CD14-positive monocyte (primary cell): ENCODE data around the gene RASA4. TPM values are rescaled to one million over a fixed set of nuclear protein-coding genes. Genes with fewer than 3 reads are reported as not detected.
"Not testable (repeated sequence)": the region's sequence is repeated elsewhere in the genome, so short reads cannot be mapped to it uniquely, and the experiment has no call there.

Experiments used
- DNase-seq, 3 donors: peaks; one replicate each; pipeline ENCODE4 v3.0.0-alpha.2; 2011 to 2022
- H2AFZ ChIP-seq: 2 replicates; pipeline ENCODE4 v1.6.0; 2012; ENCODE audit warnings: mild to moderate bottlenecking, low read depth, low read length, inconsistent platforms; ENCODE audit not compliant: insufficient read depth, poor library complexity, severe bottlenecking
- H3K27ac ChIP-seq, 2 donors: 1 replicate in 1 of 2; 2 replicates in 1 of 2; pipeline ENCODE4 v1.5.1; 2012 to 2013; ENCODE audit warnings: low read length in 2 of 2, control low read depth in 1 of 2, inconsistent platforms in 1 of 2, low read depth in 1 of 2, mild to moderate bottlenecking in 1 of 2
- H3K27me3 ChIP-seq, 2 donors: one replicate each; pipeline versions ENCODE4 v1.6.0 to v1.6.1; 2011 to 2013; ENCODE audit warnings: low read length in 2 of 2; ENCODE audit not compliant: control insufficient read depth in 2 of 2, insufficient read depth in 2 of 2
- H3K36me3 ChIP-seq, 2 donors: replicated peaks in 1 of 2; 1 replicate in 1 of 2; 2 replicates in 1 of 2; pipeline versions ENCODE4 v1.5.1 to v1.6.1; 2012 to 2013; ENCODE audit warnings: low read length in 2 of 2, control low read depth in 1 of 2, inconsistent platforms in 1 of 2, mild to moderate bottlenecking in 1 of 2; ENCODE audit not compliant: insufficient read depth in 2 of 2, control insufficient read depth in 1 of 2
- H3K4me1 ChIP-seq, 2 donors: 1 replicate in 1 of 2; 2 replicates in 1 of 2; pipeline versions ENCODE4 v1.5.1 to v1.6.1; 2012 to 2013; ENCODE audit warnings: low read length in 2 of 2, control low read depth in 1 of 2, inconsistent platforms in 1 of 2, mild to moderate bottlenecking in 1 of 2, moderate library complexity in 1 of 2; ENCODE audit not compliant: insufficient read depth in 2 of 2, control insufficient read depth in 1 of 2
- H3K4me2 ChIP-seq: replicated peaks from 2 replicates; pipeline ENCODE3; 2012; ENCODE audit warnings: low read length, moderate library complexity, mild to moderate bottlenecking; ENCODE audit not compliant: poor library complexity, severe bottlenecking; ENCODE audit errors: extremely low read depth
- H3K4me3 ChIP-seq, 3 experiments: fragments of 200-600 bp in 1 of 3; sonication (generic) in 1 of 3; replicated peaks in 1 of 3; 1 replicate in 2 of 3; 2 replicates in 1 of 3; pipeline ENCODE4 v1.5.1; 2011 to 2013; ENCODE audit warnings: low read length in 3 of 3, mild to moderate bottlenecking in 3 of 3, control low read depth in 2 of 3, low read depth in 2 of 3, inconsistent platforms in 1 of 3, moderate library complexity in 1 of 3
- H3K79me2 ChIP-seq: 2 replicates; pipeline ENCODE4 v1.6.0; 2012; ENCODE audit warnings: mild to moderate bottlenecking, control low read depth, inconsistent platforms, low read length, moderate library complexity; ENCODE audit not compliant: insufficient read depth
- H3K9ac ChIP-seq: 2 replicates; pipeline ENCODE4 v1.6.0; 2017; ENCODE audit warnings: low read length, mild to moderate bottlenecking; ENCODE audit not compliant: insufficient read depth, poor library complexity, severe bottlenecking
- H3K9me3 ChIP-seq, 2 donors: replicated peaks in 1 of 2; 1 replicate in 1 of 2; 2 replicates in 1 of 2; pipeline versions ENCODE4 v1.5.1 to v1.6.1; 2012 to 2013; ENCODE audit warnings: low read length in 2 of 2, control low read depth in 1 of 2; ENCODE audit not compliant: control insufficient read depth in 1 of 2, insufficient read depth in 1 of 2
- H4K20me1 ChIP-seq: 2 replicates; pipeline ENCODE4 v1.6.0; 2012; ENCODE audit warnings: mild to moderate bottlenecking, low read length, control low read depth, moderate library complexity; ENCODE audit not compliant: insufficient read depth
- H3K27ac Mint-ChIP-seq, 7 donors: one replicate each; pipeline ENCODE4 v1.8.0; 2020; ENCODE audit warnings: mild to moderate bottlenecking in 7 of 7, mixed read lengths in 7 of 7, moderate library complexity in 6 of 7, inconsistent platforms in 2 of 7
- H3K27me3 Mint-ChIP-seq, 3 donors: one replicate each; pipeline ENCODE4 v1.8.0; 2021 to 2022; ENCODE audit warnings: low read depth in 3 of 3, mild to moderate bottlenecking in 3 of 3, mixed read lengths in 3 of 3, moderate library complexity in 3 of 3, inconsistent platforms in 1 of 3
- H3K36me3 Mint-ChIP-seq, 2 donors: one replicate each; pipeline ENCODE4 v1.8.0; 2020; ENCODE audit warnings: mixed read lengths in 2 of 2, inconsistent platforms in 1 of 2, mild to moderate bottlenecking in 1 of 2
- H3K4me1 Mint-ChIP-seq: one replicate; pipeline ENCODE4 v1.8.0; 2020; ENCODE audit warnings: mild to moderate bottlenecking, mixed read lengths
- H3K4me3 Mint-ChIP-seq, 2 donors: one replicate each; pipeline ENCODE4 v1.8.0; 2020; ENCODE audit warnings: mild to moderate bottlenecking in 2 of 2, mixed read lengths in 2 of 2, moderate library complexity in 1 of 2
- H3K9me3 Mint-ChIP-seq, 7 donors: one replicate each; pipeline ENCODE4 v1.8.0; 2020 to 2022; ENCODE audit warnings: mixed read lengths in 7 of 7, mild to moderate bottlenecking in 6 of 7, moderate library complexity in 6 of 7, inconsistent platforms in 2 of 7
- WGBS: methylation state at CpG from one replicate; pipeline ENCODE4 v1.1.5; 2013; ENCODE audit warnings: missing lambda C conversion rate; ENCODE audit not compliant: insufficient coverage; 5-methylcytosine and 5-hydroxymethylcytosine counted together
- intact Hi-C, 2 donors: fragments of 100-400 bp; cut with micrococcal nuclease; formaldehyde crosslinking; loops; one replicate each; pipeline versions ENCODE4 v1.15.0 to v1.15.1; 2023
- polyA plus RNA-seq, 3 donors: library from polyadenylated mRNA; depleted of rRNA in 1 of 3; unstranded in 2 of 3; stranded (reverse) in 1 of 3; fragments of 300-500 nt in 2 of 3; fragments of >200 nt in 1 of 3; fragmentation: Illumina TruSeq in 2 of 3; gene quantifications; 1 replicate in 2 of 3; 2 replicates in 1 of 3; pipeline ENCODE4 v1.2.3, GENCODE V29; 2012 to 2021

RASA4 gene
- polyA plus RNA-seq, 3 donors = 13.9 to 64.5 (median 18.6) TPM

DNA sequence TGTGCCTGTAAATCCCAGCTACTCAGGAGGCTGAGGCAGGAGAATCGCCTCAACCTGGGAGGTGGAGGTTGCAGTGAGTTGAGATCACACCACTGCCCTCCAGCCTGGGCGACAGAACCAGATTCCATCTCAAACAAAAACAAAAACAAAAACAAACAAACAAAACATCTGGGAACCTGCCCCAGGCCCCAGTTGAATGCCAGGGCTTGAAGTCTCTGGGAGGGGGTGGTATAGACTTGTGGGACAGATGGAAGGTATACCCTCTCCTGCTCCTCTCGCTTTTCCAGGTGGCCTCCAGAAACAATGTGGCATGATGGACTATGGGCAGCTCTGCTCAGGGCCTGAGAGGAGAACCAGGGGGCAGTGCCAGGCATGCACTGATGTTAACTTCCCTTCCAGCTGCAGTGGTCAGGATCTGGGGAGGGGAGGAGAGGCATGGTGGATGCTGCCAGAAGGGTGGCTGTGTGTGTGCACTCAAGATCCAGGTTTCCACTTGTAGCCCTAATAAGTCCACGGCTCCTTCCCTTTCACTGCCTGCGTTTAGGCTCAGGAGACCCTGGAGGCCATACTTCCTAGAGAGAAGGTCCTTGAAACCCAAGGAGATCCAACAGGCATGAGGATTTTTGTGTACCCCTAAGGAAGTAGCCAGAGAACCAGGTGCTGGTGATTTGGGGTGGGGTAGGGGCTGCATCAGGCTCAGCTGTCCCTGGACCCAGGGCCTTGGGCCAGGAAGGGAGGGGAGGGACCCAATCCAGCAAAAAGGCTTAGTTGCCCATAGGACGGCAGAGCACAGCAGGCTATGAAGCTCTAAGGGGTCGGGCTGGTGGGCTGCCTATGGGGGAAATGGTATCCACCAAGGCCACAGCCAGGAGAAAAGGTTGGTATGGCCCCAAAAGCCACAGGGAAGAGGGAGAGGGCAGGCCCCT, 39.0 kb downstream of the RASA4 start:
- H3K9me3 Mint-ChIP-seq, intact Hi-C loops, H3K27me3 Mint-ChIP-seq, H3K27ac Mint-ChIP-seq, DNase-seq, H3K4me2 ChIP-seq, H3K4me1 Mint-ChIP-seq, H3K36me3 ChIP-seq, H2AFZ ChIP-seq, H3K4me3 Mint-ChIP-seq, H3K9me3 ChIP-seq, H3K79me2 ChIP-seq, H3K27me3 ChIP-seq, H3K4me3 ChIP-seq, H3K9ac ChIP-seq, H3K4me1 ChIP-seq, H4K20me1 ChIP-seq, H3K36me3 Mint-ChIP-seq, H3K27ac ChIP-seq: not testable (repeated sequence)
- WGBS = 100% methylated on average over 1 of the region's 7 CpGs

DNA sequence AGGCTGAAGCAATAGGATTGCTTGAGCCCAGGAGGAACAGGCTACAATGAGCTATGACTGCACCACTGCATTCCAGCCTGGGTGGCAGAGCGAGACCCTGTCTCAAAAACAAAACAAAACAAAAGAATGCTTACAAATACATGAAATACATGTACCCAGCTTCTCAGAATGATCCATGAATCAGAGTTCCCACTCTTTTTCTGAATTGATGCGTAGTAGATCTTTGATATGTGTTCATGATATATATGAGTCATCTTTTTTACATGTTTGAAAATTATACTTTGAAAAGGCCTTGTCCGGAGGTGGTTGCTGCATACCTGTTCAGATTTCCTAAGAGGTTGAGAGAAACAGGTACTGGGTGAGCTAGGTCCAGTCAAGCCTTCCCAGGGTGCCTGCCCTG, 40.2 kb downstream of the RASA4 start:
- H3K79me2 ChIP-seq, H3K9me3 ChIP-seq, H3K4me3 Mint-ChIP-seq, H3K36me3 Mint-ChIP-seq, H4K20me1 ChIP-seq, H3K27me3 ChIP-seq, DNase-seq, H3K4me1 Mint-ChIP-seq, H3K36me3 ChIP-seq, H3K4me1 ChIP-seq, H2AFZ ChIP-seq, intact Hi-C loops, H3K9ac ChIP-seq, H3K4me2 ChIP-seq, H3K27me3 Mint-ChIP-seq, H3K4me3 ChIP-seq, H3K9me3 Mint-ChIP-seq, H3K27ac ChIP-seq, H3K27ac Mint-ChIP-seq: not testable (repeated sequence)
- WGBS = no CpG with 5 or more reads among the region's 3 CpGs

DNA sequence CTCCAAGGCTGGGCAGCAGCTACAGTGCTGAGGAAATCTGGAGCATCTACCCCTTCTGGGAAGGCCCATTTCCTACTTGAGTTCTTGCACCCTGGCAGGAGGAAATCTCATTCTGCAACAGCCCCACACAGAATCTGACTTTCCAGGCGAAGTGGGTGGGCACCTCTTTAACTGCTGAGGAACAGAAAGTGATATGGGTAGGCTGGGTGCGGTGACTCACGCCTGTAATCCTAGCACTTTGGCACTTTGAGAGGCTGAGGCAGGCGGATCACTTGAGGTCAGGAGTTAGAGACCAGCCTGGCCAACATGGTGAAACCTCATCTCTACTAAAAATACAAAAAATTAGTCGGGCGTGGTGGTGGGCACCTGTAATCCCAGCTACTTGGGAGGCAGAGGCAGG, 41.9 kb downstream of the RASA4 start:
- H3K9me3 Mint-ChIP-seq, H3K4me3 ChIP-seq, intact Hi-C loops, H3K27me3 ChIP-seq, DNase-seq, H4K20me1 ChIP-seq, H3K4me1 ChIP-seq, H3K9me3 ChIP-seq, H3K27ac ChIP-seq, H3K36me3 Mint-ChIP-seq, H3K4me3 Mint-ChIP-seq, H3K4me1 Mint-ChIP-seq, H3K4me2 ChIP-seq, H3K27me3 Mint-ChIP-seq, H3K36me3 ChIP-seq, H3K27ac Mint-ChIP-seq, H2AFZ ChIP-seq, H3K9ac ChIP-seq, H3K79me2 ChIP-seq: not testable (repeated sequence)
- WGBS = no CpG with 5 or more reads among the region's 6 CpGs
